ENCODE results near the gene USP32. TPM values are rescaled to one million over a fixed set of nuclear protein-coding genes. Genes with fewer than 3 reads are reported as not detected.

USP32 gene
- total RNA-seq, 1 donor from 2014 or later: 39.1 TPM

- Mint-ChIP-seq H3K36me3 (no peaks in the 10 kb centered on the region), H3K4me1 (ENCODE audit: unreplicated experiment) (peaks cover 8% of the 10 kb centered on the region), H3K9me3 (no peaks in the 10 kb centered on the region), H3K27ac (no peak overlapping the region), H3K27me3 (peaks cover 17% of the 10 kb centered on the region), H3K4me3 (no peak overlapping the region)
- no peak for DNase-seq (ENCODE audit: extremely low spot score, unreplicated experiment)
- TF ChIP-seq CTCF (conservative IDR thresholded peaks at IDR 0.05): no peak
Measured at GRCh38 chr17:60164697-60165096, 227.2 kb downstream of the USP32 start.

- Mint-ChIP-seq H3K9me3 (no peaks in the 10 kb centered on the region), H3K27me3 (peaks cover 20% of the 10 kb centered on the region)
Measured at GRCh38 chr17:60164164-60164563, 227.8 kb downstream of the USP32 start.

GRCh38 chr17:60163108-60163784, 228.7 kb downstream of the USP32 start:
- peaks cover 8% of the 10 kb centered on the region for H3K4me1 Mint-ChIP-seq (ENCODE audit: unreplicated experiment)
- no peak overlapping the region for H3K4me3 Mint-ChIP-seq
- H3K27me3 Mint-ChIP-seq: peaks cover 27% of the 10 kb centered on the region

More at GRCh38 chr17:60164164-60164563, 227.8 kb downstream of the USP32 start:
- no peak for TF ChIP-seq CTCF (conservative IDR thresholded peaks at IDR 0.05)
- no peak for DNase-seq (ENCODE audit: extremely low spot score, unreplicated experiment)
- Mint-ChIP-seq H3K27ac (no peak overlapping the region), H3K4me3 (no peak overlapping the region), H3K36me3 (no peaks in the 10 kb centered on the region), H3K4me1 (ENCODE audit: unreplicated experiment) (peaks cover 8% of the 10 kb centered on the region)

GRCh38 chr17:60161598-60162330, 230.2 kb downstream of the USP32 start:
- DNase-seq (ENCODE audit: extremely low spot score, unreplicated experiment): no peak
- Mint-ChIP-seq H3K9me3 (no peaks in the 10 kb centered on the region), H3K27me3 (peaks cover 30% of the 10 kb centered on the region), H3K4me3 (no peak overlapping the region), H3K4me1 (ENCODE audit: unreplicated experiment) (peaks cover 4% of the 10 kb centered on the region), H3K36me3 (no peaks in the 10 kb centered on the region), H3K27ac (no peak overlapping the region)
- no peak for TF ChIP-seq CTCF (conservative IDR thresholded peaks at IDR 0.05)

More at GRCh38 chr17:60163108-60163784, 228.7 kb downstream of the USP32 start:
- no peaks in the 10 kb centered on the region for H3K36me3 Mint-ChIP-seq
- peak; percentile 16 for TF ChIP-seq CTCF (conservative IDR thresholded peaks at IDR 0.05)
- H3K9me3 Mint-ChIP-seq: no peaks in the 10 kb centered on the region
- H3K27ac Mint-ChIP-seq: no peak overlapping the region
- DNase-seq (ENCODE audit: extremely low spot score, unreplicated experiment): no peak

GRCh38 chr17:60160829-60161501, 231.0 kb downstream of the USP32 start:
- no peaks in the 10 kb centered on the region for H3K9me3 Mint-ChIP-seq
- peaks cover 35% of the 10 kb centered on the region for H3K27me3 Mint-ChIP-seq
- no peak for TF ChIP-seq CTCF (conservative IDR thresholded peaks at IDR 0.05)
- H3K4me1 Mint-ChIP-seq (ENCODE audit: unreplicated experiment): peaks cover 4% of the 10 kb centered on the region
- H3K27ac Mint-ChIP-seq: peak overlapping the region; percentile 43
- no peaks in the 10 kb centered on the region for H3K36me3 Mint-ChIP-seq
- no peak for DNase-seq (ENCODE audit: extremely low spot score, unreplicated experiment)
- peak overlapping the region; percentile 45 for H3K4me3 Mint-ChIP-seq
